ENCODE results near the gene GLI3. TPM values are rescaled to one million over a fixed set of nuclear protein-coding genes. Genes with fewer than 3 reads are reported as not detected.

Gene GLI3
- total and polyA plus RNA-seq, 2 of the 8 experiments (the other 6 are each of a cell fraction or from before 2014, with no cell fraction given) = 8.0 to 31.1 TPM

- Histone ChIP-seq H3K18ac (ENCODE audit: extremely low read depth, low read length) (no peak overlapping the region), H2BK5ac (ENCODE audit: low read depth, low read length) (no peak overlapping the region), H3K4me1 (replicated peaks in 1 of 4; ENCODE audit: control insufficient read depth in 3 of 4, insufficient read depth in 4 of 4, low read length in 3 of 4) (no peaks in the 10 kb centered on the region), H3K27me3 (replicated peaks in 1 of 4; ENCODE audit: control insufficient read depth in 3 of 4, extremely low read depth in 1 of 4, insufficient read depth in 3 of 4, low read length in 3 of 4) (no peaks in the 10 kb centered on the region), H3K56ac (replicated peaks; ENCODE audit: insufficient read length, low read depth, low read length) (no peak overlapping the region), H3K36me3 (ENCODE audit: control insufficient read depth in 2 of 4, insufficient read depth in 4 of 4, low read length in 3 of 4) (no peaks in the 10 kb centered on the region; a peak in 2 of 8 replicates), H2BK20ac (ENCODE audit: low read length) (no peak overlapping the region), H2AFZ (ENCODE audit: low read length) (no peak overlapping the region), H4K20me1 (replicated peaks in 1 of 2; ENCODE audit: control insufficient read depth in 1 of 2, insufficient read depth in 2 of 2, low read length in 2 of 2) (no peaks in the 10 kb centered on the region), H2BK15ac (ENCODE audit: low read length) (no peak overlapping the region), H2AK5ac (ENCODE audit: low read depth, low read length) (no peak overlapping the region), H3K4me3 (ENCODE audit: extremely low read depth in 1 of 4, insufficient read depth in 2 of 4, low read depth in 3 of 4, low read length in 4 of 4) (no peak overlapping the region), H3K9me3 (ENCODE audit: insufficient read depth in 2 of 2, low read depth in 1 of 2, low read length in 1 of 2) (peaks cover 0 to 3% of the 10 kb centered on the region in 2 experiments; a peak in 1 of 4 replicates), H3K23ac (ENCODE audit: insufficient read length) (no peak overlapping the region), H3K23me2 (ENCODE audit: low read depth, low read length) (no peaks in the 10 kb centered on the region), H3K9ac (replicated peaks in 1 of 4; ENCODE audit: extremely low read depth in 1 of 4, low read depth in 3 of 4, low read length in 3 of 4) (no peak overlapping the region), H4K91ac (replicated peaks; ENCODE audit: insufficient read length, low read length) (no peak overlapping the region), H3K79me2 (ENCODE audit: control insufficient read depth in 1 of 2, insufficient read depth in 2 of 2, low read length in 2 of 2) (no peaks in the 10 kb centered on the region), H4K5ac (ENCODE audit: insufficient read length, low read depth, low read length) (no peak overlapping the region), H2BK12ac (ENCODE audit: low read depth, low read length) (no peak overlapping the region), H2BK120ac (replicated peaks; ENCODE audit: low read depth, low read length) (no peak overlapping the region), H3K4ac (replicated peaks; ENCODE audit: insufficient read length, low read depth, low read length) (no peak overlapping the region), H3K4me2 (ENCODE audit: insufficient read depth in 1 of 2, low read depth in 2 of 2, low read length in 2 of 2) (no peak overlapping the region), H3K14ac (ENCODE audit: insufficient read length) (no peak overlapping the region), H3K79me1 (ENCODE audit: low read depth, low read length) (no peaks in the 10 kb centered on the region), H3K27ac (ENCODE audit: low read depth, low read length) (no peak overlapping the region), H4K8ac (ENCODE audit: extremely low read depth, insufficient read depth, low read length) (no peak overlapping the region)
- no peak for FAIRE-seq
- no peak for DNase-seq (ENCODE audit: low read depth in 1 of 2, low spot score in 2 of 2)
- ChIA-PET CTCF (ENCODE audit: partially characterized antibody) (interaction anchor here (0.6 to 4.5 kb wide), 3 partner anchors 11 to 119 kb away, joined by 3 to 14 read pairs (median 3); no protein-coding TSS in a partner anchor), POLR2A (ENCODE audit: partially characterized antibody) (no interaction called here)
- TF ChIP-seq JUN (IDR thresholded peaks at IDR 0.05; ENCODE audit: low read depth, low read length) = no peak
- TF ChIP-seq MAFK (IDR thresholded peaks at IDR 0.05; ENCODE audit: low read depth, low read length) = no peak
- TF ChIP-seq SIRT6 (IDR thresholded peaks at IDR 0.05; ENCODE audit: low read length) = no peak
- no peak for TF ChIP-seq POLR2AphosphoS5 (IDR thresholded peaks at IDR 0.05; ENCODE audit: low read depth, low read length)
- no peak for TF ChIP-seq FOSL1 (IDR thresholded peaks at IDR 0.05; ENCODE audit: insufficient read depth, low read depth, low read length)
- TF ChIP-seq HDAC2 (IDR thresholded peaks at IDR 0.05; ENCODE audit: borderline replicate concordance in 1 of 2, low read depth in 2 of 2, low read length in 2 of 2) = no peak
- no peak for TF ChIP-seq NANOG (IDR thresholded peaks at IDR 0.05; ENCODE audit: insufficient read depth, low read depth, low read length, poor library complexity, severe bottlenecking)
- no peak for TF ChIP-seq CTCF (IDR thresholded peaks at IDR 0.05; ENCODE audit: control extremely low read depth in 1 of 3, insufficient read depth in 1 of 3, low read depth in 1 of 3, low read length in 3 of 3)
- TF ChIP-seq SUZ12 (IDR thresholded peaks at IDR 0.05; ENCODE audit: low read length) = no peak
- no peak for TF ChIP-seq TAF7 (optimal IDR thresholded peaks at IDR 0.05; ENCODE audit: borderline replicate concordance, low read depth, low read length)
- no peak for TF ChIP-seq SP1 (IDR thresholded peaks at IDR 0.05; ENCODE audit: low read depth, low read length)
- TF ChIP-seq SP2 (IDR thresholded peaks at IDR 0.05; ENCODE audit: low read length) = no peak
Observed at GRCh38 chr7:42010751-42011150, 226.3 kb downstream of the GLI3 start.
